H9 (cell line): ENCODE results near the gene WWC1. TPM values are rescaled to one million over a fixed set of nuclear protein-coding genes. Genes with fewer than 3 reads are reported as not detected.

ENCODE experiments used
- DNase-seq: peaks from one replicate; pipeline ENCODE4 v3.0.0-alpha.2; 2017
- H2AFZ ChIP-seq: one replicate; pipeline ENCODE4 v1.6.1; 2013; ENCODE audit warnings: mild to moderate bottlenecking, low read length, control low read depth, moderate library complexity
- H2AK5ac ChIP-seq: 2 replicates; pipeline ENCODE4 v1.6.1; 2013; ENCODE audit warnings: low read length, control low read depth, mixed read lengths; ENCODE audit not compliant: insufficient read length
- H2BK120ac ChIP-seq: one replicate; pipeline ENCODE4 v1.6.1; 2013; ENCODE audit warnings: low read depth, mild to moderate bottlenecking, low read length, control low read depth, inconsistent platforms; ENCODE audit not compliant: poor library complexity, severe bottlenecking
- H2BK12ac ChIP-seq: 2 replicates; pipeline ENCODE4 v1.6.1; 2013; ENCODE audit warnings: low read length, control low read depth, mixed read lengths, low read depth; ENCODE audit not compliant: insufficient read length
- H2BK15ac ChIP-seq: 2 replicates; pipeline ENCODE4 v1.6.1; 2013; ENCODE audit warnings: low read depth, low read length, control low read depth
- H2BK20ac ChIP-seq: one replicate; pipeline ENCODE4 v1.6.1; 2013; ENCODE audit warnings: low read depth, mild to moderate bottlenecking, low read length, control low read depth, inconsistent platforms; ENCODE audit not compliant: poor library complexity, severe bottlenecking
- H2BK5ac ChIP-seq: 2 replicates; pipeline ENCODE4 v1.6.1; 2013; ENCODE audit warnings: low read length, control low read depth, mixed read lengths; ENCODE audit not compliant: insufficient read length
- H3K14ac ChIP-seq: 2 replicates; pipeline ENCODE4 v1.6.1; 2013; ENCODE audit warnings: low read length, control low read depth; ENCODE audit not compliant: insufficient read depth
- H3K18ac ChIP-seq: 2 replicates; pipeline ENCODE4 v1.6.1; 2013; ENCODE audit warnings: low read depth, mild to moderate bottlenecking, mixed read lengths, low read length, control low read depth; ENCODE audit not compliant: insufficient read length
- H3K23ac ChIP-seq: 2 replicates; pipeline ENCODE4 v1.6.1; 2013; ENCODE audit warnings: low read length, control low read depth, mixed read lengths, low read depth; ENCODE audit not compliant: insufficient read length
- H3K23me2 ChIP-seq: 2 replicates; pipeline ENCODE4 v1.6.1; 2013; ENCODE audit warnings: low read depth, mild to moderate bottlenecking, mixed read lengths, low read length, control low read depth; ENCODE audit not compliant: insufficient read length, poor library complexity, severe bottlenecking
- H3K27ac ChIP-seq: 2 replicates; pipeline ENCODE4 v1.5.1; 2013; ENCODE audit warnings: low read length, control low read depth, mixed read lengths, low read depth; ENCODE audit not compliant: insufficient read length
- H3K27me3 ChIP-seq: 2 replicates; pipeline ENCODE4 v1.6.1; 2013; ENCODE audit warnings: low read length, control low read depth, inconsistent platforms; ENCODE audit not compliant: insufficient read depth
- H3K4ac ChIP-seq: 2 replicates; pipeline ENCODE4 v1.6.1; 2013; ENCODE audit warnings: low read depth, mild to moderate bottlenecking, control low read depth, inconsistent platforms, low read length, moderate library complexity
- H3K4me1 ChIP-seq: 2 replicates; pipeline ENCODE4 v1.6.1; 2013; ENCODE audit warnings: low read length, control low read depth, inconsistent platforms; ENCODE audit not compliant: insufficient read depth
- H3K4me2 ChIP-seq: 2 replicates; pipeline ENCODE4 v1.6.1; 2013; ENCODE audit warnings: low read length, control low read depth, mixed read lengths; ENCODE audit not compliant: insufficient read length, insufficient read depth
- H3K56ac ChIP-seq: 2 replicates; pipeline ENCODE4 v1.6.1; 2013; ENCODE audit warnings: low read depth, mild to moderate bottlenecking, mixed read lengths, low read length, control low read depth; ENCODE audit not compliant: insufficient read length
- H3K79me1 ChIP-seq: 2 replicates; pipeline ENCODE4 v1.6.1; 2013; ENCODE audit warnings: low read depth, mild to moderate bottlenecking, moderate library complexity, low read length, control low read depth, inconsistent platforms; ENCODE audit not compliant: insufficient read depth, poor library complexity, severe bottlenecking
- H3K79me2 ChIP-seq: 2 replicates; pipeline ENCODE4 v1.6.1; 2013; ENCODE audit warnings: low read length, control low read depth, inconsistent platforms; ENCODE audit not compliant: insufficient read depth
- H3K9ac ChIP-seq: 2 replicates; pipeline ENCODE4 v1.6.1; 2013; ENCODE audit warnings: low read length, control low read depth, mixed read lengths; ENCODE audit not compliant: insufficient read length; ENCODE audit errors: extremely low read depth
- H3K9me3 ChIP-seq: one replicate; pipeline ENCODE4 v1.6.1; 2013; ENCODE audit warnings: low read depth, low read length, inconsistent platforms; ENCODE audit not compliant: control insufficient read depth
- H3T11ph ChIP-seq: one replicate; pipeline ENCODE4 v1.6.1; 2013; ENCODE audit warnings: mild to moderate bottlenecking, low read length, control low read depth, inconsistent platforms
- H4K20me1 ChIP-seq: one replicate; pipeline ENCODE4 v1.6.1; 2013; ENCODE audit not compliant: control insufficient read depth, insufficient read length, insufficient read depth
- H4K5ac ChIP-seq: 2 replicates; pipeline ENCODE4 v1.6.1; 2013; ENCODE audit warnings: low read depth, mild to moderate bottlenecking, mixed read lengths, low read length, control low read depth; ENCODE audit not compliant: insufficient read length
- H4K8ac ChIP-seq: replicated peaks from 2 replicates; pipeline ENCODE4 v1.6.1; 2013; ENCODE audit warnings: low read length, control low read depth, mixed read lengths, low read depth; ENCODE audit not compliant: insufficient read length
- H4K91ac ChIP-seq: 2 replicates; pipeline ENCODE4 v1.6.1; 2013; ENCODE audit warnings: low read depth, mild to moderate bottlenecking, moderate library complexity, mixed read lengths, low read length, control low read depth; ENCODE audit not compliant: insufficient read length
- H3K27ac Mint-ChIP-seq, 3 experiments: 2 replicates in 2 of 3; 3 replicates in 1 of 3; pipeline ENCODE4 v1.8.0; 2020 to 2021; ENCODE audit warnings: mixed read lengths in 3 of 3, mild to moderate bottlenecking in 1 of 3, moderate library complexity in 1 of 3
- H3K27me3 Mint-ChIP-seq: 2 replicates; pipeline ENCODE4 v1.8.0; 2021; ENCODE audit warnings: low read depth, mild to moderate bottlenecking, moderate library complexity, mixed read lengths
- H3K36me3 Mint-ChIP-seq, 3 experiments: 2 replicates in 2 of 3; 3 replicates in 1 of 3; pipeline ENCODE4 v1.8.0; 2020 to 2021; ENCODE audit warnings: low read depth in 3 of 3, mixed read lengths in 3 of 3; ENCODE audit not compliant: insufficient read depth in 1 of 3
- H3K4me1 Mint-ChIP-seq, 2 experiments: 2 replicates each; pipeline ENCODE4 v1.8.0; 2020; ENCODE audit warnings: mixed read lengths in 2 of 2
- H3K4me3 Mint-ChIP-seq, 2 experiments: 2 replicates in 1 of 2; 3 replicates in 1 of 2; pipeline ENCODE4 v1.8.0; 2020 to 2021; ENCODE audit warnings: mild to moderate bottlenecking in 2 of 2, mixed read lengths in 2 of 2, moderate library complexity in 1 of 2
- H3K9me3 Mint-ChIP-seq, 2 experiments: 2 replicates in 1 of 2; 3 replicates in 1 of 2; pipeline ENCODE4 v1.8.0; 2020; ENCODE audit warnings: mild to moderate bottlenecking in 2 of 2, mixed read lengths in 2 of 2, moderate library complexity in 1 of 2
- CTCF ChIP-seq: fragments of 200-600 bp; sonication (generic); conservative IDR thresholded peaks from 3 replicates; pipeline ENCODE4 v1.8.0; 2021; ENCODE audit warnings: antibody characterized with exemption, mild to moderate bottlenecking
- WGBS: extraction: QIAGEN DNeasy Blood & Tissue Kit; methylation state at CpG from one replicate; pipeline ENCODE4 v1.1.7; 2013; ENCODE audit warnings: missing lambda C conversion rate, low lambda C conversion rate, mixed read lengths; ENCODE audit not compliant: insufficient read length; ENCODE audit errors: extremely low coverage; 5-methylcytosine and 5-hydroxymethylcytosine counted together
- total RNA-seq: library from RNA; stranded (reverse); gene quantifications from 2 replicates; pipeline ENCODE4 v1.2.1, GENCODE V29; 2021

Gene WWC1
- total RNA-seq, 1 experiment from 2014 or later, result 28.2 TPM

- H3T11ph ChIP-seq, result no peak overlapping the region
- Mint-ChIP-seq H3K9me3 (no peaks in the 10 kb centered on the region), H3K36me3 (peaks cover 4 to 34% (median 20%) of the 10 kb centered on the region in 3 experiments; a peak in 6 of 7 replicates), H3K27me3 (no peaks in the 10 kb centered on the region), H3K4me3 (no peak overlapping the region), H3K4me1 (0 out of 4 replicates have a peak, but pooled peaks cover 0 to 4% of the 10 kb centered on the region in 2 experiments), H3K27ac (peak overlapping the region in 2 of 3 experiments; percentile 7 to 25; a peak in 1 of 7 replicates)
- H2AFZ ChIP-seq, result no peak overlapping the region
- H3K14ac ChIP-seq, result no peak overlapping the region
- H2BK15ac ChIP-seq, result no peak overlapping the region
- no peak overlapping the region for H3K56ac ChIP-seq
- no peaks in the 10 kb centered on the region for H3K79me1 ChIP-seq
- no peak overlapping the region for H3K23ac ChIP-seq
- H2AK5ac ChIP-seq, result no peak overlapping the region
- no peak overlapping the region for H3K4me2 ChIP-seq
- no peak overlapping the region for H4K8ac ChIP-seq
- no peak overlapping the region for H3K27ac ChIP-seq
- H4K5ac ChIP-seq, result no peak overlapping the region
- H2BK12ac ChIP-seq, result no peak overlapping the region
- no peaks in the 10 kb centered on the region for H3K23me2 ChIP-seq
- H2BK20ac ChIP-seq, result no peak overlapping the region
- no peak overlapping the region for H3K18ac ChIP-seq
- no peak for TF ChIP-seq CTCF
- H3K4me1 ChIP-seq, result no peaks in the 10 kb centered on the region
- H4K91ac ChIP-seq, result no peak overlapping the region
- no peaks in the 10 kb centered on the region for H3K9me3 ChIP-seq
- H2BK5ac ChIP-seq, result no peak overlapping the region
- WGBS, result no CpG with 5 or more reads among the region's 9 CpGs
- H3K27me3 ChIP-seq, result no peaks in the 10 kb centered on the region
- no peak for DNase-seq
- no peak overlapping the region for H2BK120ac ChIP-seq
- H4K20me1 ChIP-seq, result no peaks in the 10 kb centered on the region
- H3K9ac ChIP-seq, result no peak overlapping the region
- no peak overlapping the region for H3K4ac ChIP-seq
- no peaks in the 10 kb centered on the region for H3K79me2 ChIP-seq
These were observed 129.0 kb downstream of the WWC1 start for GRCh38 chr5:168420461-168420860.
